GM12878 (cell line): ENCODE measurements around the gene TMEM192.
"Not testable (repeated sequence)": the region's sequence is repeated elsewhere in the genome, so short reads cannot be mapped to it uniquely, and the experiment has no call there.

ENCODE experiments used
- CBFB ChIP-seq: IDR thresholded peaks from 2 replicates; pipeline ENCODE4 v1.6.1; 2016; ENCODE audit warnings: antibody characterized with exemption, low read depth
- CEBPB ChIP-seq, 2 experiments: fragments of 150-350 bp in 1 of 2; IDR thresholded peaks; 2 replicates each; pipeline ENCODE4 v1.6.1; 2012 to 2014; ENCODE audit warnings: low read depth in 2 of 2, low read length in 2 of 2, borderline replicate concordance in 1 of 2, inconsistent platforms in 1 of 2
- EP300 ChIP-seq, 2 experiments: fragments of 150-350 bp in 1 of 2; IDR thresholded peaks; 2 replicates each; pipeline ENCODE4 v1.6.1; 2011 to 2012; ENCODE audit warnings: low read depth in 2 of 2, low read length in 2 of 2, borderline replicate concordance in 1 of 2, improper control_type of control experiment in 1 of 2, inconsistent platforms in 1 of 2; ENCODE audit not compliant: control insufficient read depth in 1 of 2
- LARP7 ChIP-seq: fragments of 450-650 bp; IDR thresholded peaks from 2 replicates; pipeline ENCODE4 v1.6.1; 2017; ENCODE audit warnings: mild to moderate bottlenecking
- NFYB ChIP-seq: IDR thresholded peaks from 2 replicates; pipeline ENCODE4 v1.6.1; 2011; ENCODE audit warnings: low read depth, mild to moderate bottlenecking, low read length, improper control_type of control experiment, moderate library complexity; ENCODE audit not compliant: insufficient read depth
- POLR2A ChIP-seq: IDR thresholded peaks from 2 replicates; pipeline ENCODE4 v1.6.1; 2011; ENCODE audit warnings: low read depth, mild to moderate bottlenecking, low read length
- POLR2AphosphoS5 ChIP-seq: IDR thresholded peaks from 2 replicates; pipeline ENCODE4 v1.6.1; 2011; ENCODE audit warnings: mild to moderate bottlenecking, low read length, inconsistent platforms
- RAD21 ChIP-seq: IDR thresholded peaks from 2 replicates; pipeline ENCODE4 v1.6.1; 2011; ENCODE audit warnings: mild to moderate bottlenecking, low read depth, low read length, moderate library complexity; ENCODE audit not compliant: insufficient read depth
- SIX5 ChIP-seq: IDR thresholded peaks from 2 replicates; pipeline ENCODE4 v1.6.1; 2011; ENCODE audit warnings: mild to moderate bottlenecking, low read depth, low read length, moderate library complexity; ENCODE audit not compliant: severe bottlenecking
- TCF12 ChIP-seq: IDR thresholded peaks from 2 replicates; pipeline ENCODE4 v1.6.1; 2011; ENCODE audit warnings: low read depth, mild to moderate bottlenecking, low read length
- ZZZ3 ChIP-seq: IDR thresholded peaks from 2 replicates; pipeline ENCODE4 v1.6.1; 2011; ENCODE audit warnings: low read depth; ENCODE audit not compliant: control insufficient read depth, insufficient read length
- TF ChIP-seq, protein P1 (sequence below), 3 experiments: IDR thresholded peaks in 2 of 3; conservative IDR thresholded peaks in 1 of 3; 2 replicates each; pipeline ENCODE4 v1.5.1; 2011; ENCODE audit warnings: low read depth in 3 of 3, low read length in 3 of 3, mild to moderate bottlenecking in 3 of 3, control low read depth in 2 of 3, moderate library complexity in 2 of 3, inconsistent platforms in 1 of 3, mixed read lengths in 1 of 3; ENCODE audit not compliant: control insufficient read depth in 2 of 3, insufficient read depth in 1 of 3; ENCODE audit errors: extremely low read depth in 1 of 3

DNA sequence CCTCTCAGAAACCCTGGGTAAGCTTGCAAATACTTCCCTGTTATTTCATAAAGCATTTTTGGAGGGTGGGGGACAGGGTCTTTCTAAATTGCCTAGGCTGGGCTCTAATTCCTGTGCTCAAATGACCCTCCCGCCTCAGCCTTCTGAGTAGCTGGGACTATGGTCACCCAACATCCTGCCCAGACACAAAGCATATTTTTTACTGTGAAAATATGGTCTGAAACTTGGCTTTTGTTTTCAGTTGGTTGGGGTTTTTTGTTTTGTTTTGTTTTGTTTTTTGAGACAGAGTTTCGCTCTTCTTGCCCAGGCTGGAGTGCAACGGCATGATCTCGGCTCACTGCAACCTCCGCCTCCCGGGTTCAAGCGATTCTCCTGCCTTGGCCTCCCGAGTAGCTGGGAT lies 86.9 kb downstream of the TMEM192 start:
- TF ChIP-seq LARP7; CBFB; TCF12; RAD21; EP300 (IDR thresholded peaks at IDR 0.05; ENCODE audit: borderline replicate concordance in 1 of 2, control insufficient read depth in 1 of 2, low read depth in 2 of 2, low read length in 2 of 2); CEBPB (IDR thresholded peaks at IDR 0.05; ENCODE audit: borderline replicate concordance in 1 of 2, low read depth in 2 of 2, low read length in 2 of 2); NFYB; POLR2AphosphoS5; POLR2A; ZZZ3; SIX5: not testable (repeated sequence)
- TF ChIP-seq, protein P1, sequence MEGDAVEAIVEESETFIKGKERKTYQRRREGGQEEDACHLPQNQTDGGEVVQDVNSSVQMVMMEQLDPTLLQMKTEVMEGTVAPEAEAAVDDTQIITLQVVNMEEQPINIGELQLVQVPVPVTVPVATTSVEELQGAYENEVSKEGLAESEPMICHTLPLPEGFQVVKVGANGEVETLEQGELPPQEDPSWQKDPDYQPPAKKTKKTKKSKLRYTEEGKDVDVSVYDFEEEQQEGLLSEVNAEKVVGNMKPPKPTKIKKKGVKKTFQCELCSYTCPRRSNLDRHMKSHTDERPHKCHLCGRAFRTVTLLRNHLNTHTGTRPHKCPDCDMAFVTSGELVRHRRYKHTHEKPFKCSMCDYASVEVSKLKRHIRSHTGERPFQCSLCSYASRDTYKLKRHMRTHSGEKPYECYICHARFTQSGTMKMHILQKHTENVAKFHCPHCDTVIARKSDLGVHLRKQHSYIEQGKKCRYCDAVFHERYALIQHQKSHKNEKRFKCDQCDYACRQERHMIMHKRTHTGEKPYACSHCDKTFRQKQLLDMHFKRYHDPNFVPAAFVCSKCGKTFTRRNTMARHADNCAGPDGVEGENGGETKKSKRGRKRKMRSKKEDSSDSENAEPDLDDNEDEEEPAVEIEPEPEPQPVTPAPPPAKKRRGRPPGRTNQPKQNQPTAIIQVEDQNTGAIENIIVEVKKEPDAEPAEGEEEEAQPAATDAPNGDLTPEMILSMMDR (IDR thresholded peaks at IDR 0.05 in 2 of 3, conservative IDR thresholded peaks at IDR 0.05 in 1 of 3; ENCODE audit: control insufficient read depth in 2 of 3, extremely low read depth in 1 of 3, insufficient read depth in 1 of 3, low read depth in 3 of 3, low read length in 3 of 3), result not testable (repeated sequence)
